ENCODE measurements around the gene ZHX3. TPM values are rescaled to one million over a fixed set of nuclear protein-coding genes. Genes with fewer than 3 reads are reported as not detected.

Gene ZHX3
- total and polyA plus RNA-seq, 2 of the 4 experiments (the other 2 are of a cell fraction): 25.0 to 28.0 TPM

DNA sequence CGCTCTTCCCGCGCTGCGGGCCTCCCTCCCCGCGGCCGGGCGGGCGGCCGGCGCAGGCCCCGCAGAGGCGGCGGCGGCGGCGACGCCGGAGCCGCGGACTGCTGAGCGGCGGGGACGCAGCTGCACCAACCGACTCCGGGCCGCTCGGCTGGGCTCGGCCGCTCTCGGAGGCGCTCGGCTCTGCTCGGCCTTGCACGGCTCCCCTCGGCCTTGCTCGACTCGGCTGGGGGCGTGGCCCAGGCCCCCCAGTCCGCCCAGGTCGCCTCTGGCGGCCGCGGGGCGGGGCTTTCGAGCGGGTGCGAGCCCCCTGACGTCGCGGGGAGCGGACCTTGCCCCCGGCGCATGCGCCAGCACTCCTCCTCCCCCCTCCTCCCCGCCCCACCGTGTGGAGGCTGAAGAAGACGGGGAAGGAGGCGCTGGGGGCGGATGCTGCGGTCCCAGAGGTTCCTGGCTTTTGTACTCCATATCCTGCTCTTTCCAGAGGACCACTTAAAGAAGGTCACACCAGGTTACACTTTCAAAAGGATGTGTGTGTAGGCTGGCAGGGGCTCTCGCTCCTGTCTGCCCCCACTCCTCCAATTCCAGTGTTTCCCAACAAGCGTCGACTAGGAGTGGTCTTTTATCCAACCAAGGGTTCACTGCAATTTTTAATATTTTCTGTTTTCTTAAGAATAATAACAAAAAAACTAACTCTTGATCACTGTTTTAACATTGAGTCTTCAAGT is at the start of gene ZHX3 (continued):
- TF ChIP-seq CTCF (conservative IDR thresholded peaks at IDR 0.05; ENCODE audit: low read depth, low read length) (no peak), FOS (IDR thresholded peaks at IDR 0.05; ENCODE audit: low read depth, low read length) (no peak)

DNA sequence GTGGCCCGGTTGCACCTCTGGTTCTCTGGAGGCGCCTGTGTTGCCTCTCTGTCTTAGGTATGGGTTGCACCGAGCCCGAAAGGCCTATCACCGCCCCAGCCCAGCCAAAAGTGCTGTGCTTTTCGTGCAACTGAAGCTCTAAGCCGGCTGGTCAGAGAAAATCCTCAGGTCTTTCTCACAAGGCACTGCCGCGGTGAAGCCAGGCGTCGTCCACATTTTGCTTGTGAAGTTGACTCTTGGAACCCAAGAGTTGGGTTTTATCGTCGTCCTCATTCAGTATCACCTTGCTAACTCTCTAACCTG is 49.8 kb upstream of the ZHX3 start:
- no peak overlapping the region for H3K56ac ChIP-seq (ENCODE audit: extremely low read depth, insufficient read depth, low read length)
- no peak overlapping the region for H3K4me2 ChIP-seq (ENCODE audit: low read depth, low read length)

More for the DNA sequence above, 49.8 kb upstream of the ZHX3 start:
- no peaks in the 10 kb centered on the region for H3K4me1 ChIP-seq (ENCODE audit: control insufficient read depth, insufficient read depth, low read length)
- no peak overlapping the region for H3K4ac ChIP-seq (ENCODE audit: low read depth, low read length)
- no peak overlapping the region for H3K18ac ChIP-seq (ENCODE audit: low read depth, low read length)
- H4K91ac ChIP-seq (ENCODE audit: insufficient read depth, low read depth, low read length): no peak overlapping the region
- no peaks in the 10 kb centered on the region for H3K36me3 ChIP-seq (ENCODE audit: control insufficient read depth, insufficient read depth, low read length)
- no peak overlapping the region for H2AFZ ChIP-seq (replicated peaks; ENCODE audit: low read length, poor library complexity)
- H3K4me3 ChIP-seq (ENCODE audit: insufficient read depth, low read depth, low read length): no peak overlapping the region
- intact Hi-C loops (cut with micrococcal nuclease): no loop called here
- H3K14ac ChIP-seq (replicated peaks; ENCODE audit: low read depth, low read length): no peak overlapping the region
- no peak overlapping the region for H2BK20ac ChIP-seq (ENCODE audit: low read depth, low read length)
- TF ChIP-seq CHD1 (IDR thresholded peaks at IDR 0.05; ENCODE audit: low read depth, low read length) (no peak), NFE2L2 (IDR thresholded peaks at IDR 0.05; ENCODE audit: low read depth, low read length) (no peak), FOS (IDR thresholded peaks at IDR 0.05; ENCODE audit: low read depth, low read length) (no peak)
- no peaks in the 10 kb centered on the region for H3K79me1 ChIP-seq (ENCODE audit: low read depth in 1 of 2, low read length in 2 of 2)
- peaks cover 66% of the 10 kb centered on the region for H3K27me3 ChIP-seq (ENCODE audit: control insufficient read depth, insufficient read depth, low read length)
- no peak for DNase-seq
- BruUV-seq (replicated peaks): no TSS peak
- H3K9ac ChIP-seq (ENCODE audit: low read depth, low read length): no peak overlapping the region
- dilution Hi-C loops (cut with HindIII; ENCODE audit: low sequenced_read_pairs, unreplicated experiment): no loop called here
- no peak for ATAC-seq (ENCODE audit: low read depth)
- no peak overlapping the region for H2BK15ac ChIP-seq (ENCODE audit: low read depth, low read length)
- H3K23ac ChIP-seq (ENCODE audit: low read depth, low read length): no peak overlapping the region
- no peak overlapping the region for H4K8ac ChIP-seq (ENCODE audit: low read depth in 2 of 2, low read length in 2 of 2)
- no peak overlapping the region for H3K27ac ChIP-seq (ENCODE audit: insufficient read depth, low read length)
- H4K20me1 ChIP-seq (ENCODE audit: insufficient read depth, low read length): peaks cover 4% of the 10 kb centered on the region; the same call in 1 of the 2 replicates
- peaks cover 4% of the 10 kb centered on the region; the same call in 1 of the 2 replicates for H3K9me3 ChIP-seq (ENCODE audit: control insufficient read depth, insufficient read depth, low read length)
- ChIA-PET CTCF (interaction anchor here (1.4 kb wide), 1 partner anchor 31 kb away, joined by 4 read pairs; no protein-coding TSS in a partner anchor), POLR2A (ENCODE audit: unreplicated experiment) (no interaction called here)
- H2BK120ac ChIP-seq (ENCODE audit: low read depth, low read length): no peak overlapping the region
- H2AK5ac ChIP-seq (ENCODE audit: low read depth, low read length): no peak overlapping the region
- WGBS, 2 experiments (ENCODE audit: extremely low coverage in 2 of 2, insufficient read length in 1 of 2): 64% methylated on average over 13 of the region's 13 CpGs; no CpG with 5 or more reads in 1 of the 2 experiments
- no peak overlapping the region for H4K5ac ChIP-seq (ENCODE audit: low read depth, low read length)
- in situ Hi-C loops (cut with MboI; ENCODE audit: low sequenced_read_pairs): no loop called here
- H2AK9ac ChIP-seq (replicated peaks; ENCODE audit: low read depth, low read length, poor library complexity): no peak overlapping the region
- H2BK5ac ChIP-seq (ENCODE audit: low read depth, low read length, poor library complexity, severe bottlenecking): no peak overlapping the region
- H3K9me1 ChIP-seq (ENCODE audit: insufficient read depth, low read length): no peaks in the 10 kb centered on the region
